Measurements from ENCODE around the gene ZNF579.

The ZNF579 gene

DNA sequence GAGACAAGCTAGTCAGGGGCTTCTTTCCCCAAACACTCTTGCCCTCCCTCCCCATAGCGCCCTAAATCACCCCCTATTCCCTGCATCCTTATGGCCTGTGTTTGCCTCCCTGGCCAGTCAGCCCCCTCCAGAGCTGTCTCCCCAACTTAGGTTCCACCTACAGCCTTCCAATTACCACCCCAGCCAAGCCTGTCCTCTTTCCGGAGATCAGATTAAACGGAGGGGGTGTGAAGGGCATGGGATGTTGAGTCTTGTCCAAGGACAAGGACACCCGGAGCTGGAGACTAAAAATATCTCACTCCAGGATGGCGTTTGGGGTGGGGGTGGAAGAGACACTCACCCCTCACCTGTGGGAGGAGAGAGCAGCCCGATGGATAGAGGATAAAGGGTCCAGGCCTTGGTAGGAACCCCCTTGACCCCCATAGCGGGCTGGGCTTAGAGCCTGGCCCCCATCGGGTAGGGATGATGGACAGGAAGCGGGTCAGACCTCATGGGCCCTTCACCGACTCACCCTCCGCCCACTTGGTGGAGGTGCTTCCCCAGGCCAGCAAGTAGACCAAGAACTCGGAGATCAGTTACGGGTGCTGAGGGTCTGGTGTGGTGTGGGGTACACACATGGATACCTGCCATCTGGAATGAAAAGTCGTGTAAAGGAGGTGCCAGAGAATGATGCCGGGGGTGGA is 30.8 kb upstream of the ZNF579 start:
- no peak for DNase-seq

DNA sequence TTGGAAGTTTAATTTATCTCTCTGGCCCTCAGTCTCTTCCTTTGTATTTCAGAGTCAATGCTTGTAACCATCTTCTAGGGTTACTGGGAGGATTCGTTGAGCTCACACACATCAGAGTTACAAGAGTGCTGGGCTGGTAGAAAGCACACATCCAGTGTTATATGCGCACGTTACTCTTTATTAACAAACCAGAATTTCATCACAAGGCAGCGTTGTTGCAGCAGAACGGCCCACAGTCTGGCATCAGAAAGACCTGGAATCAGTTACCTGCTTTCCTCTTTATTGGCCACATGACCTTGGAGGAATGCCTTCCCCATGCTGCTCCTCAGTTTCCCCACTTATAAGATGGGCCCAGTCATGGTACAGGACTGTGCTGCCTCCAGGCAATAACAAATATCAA is 28.7 kb upstream of the ZNF579 start:
- DNase-seq = no peak

DNA sequence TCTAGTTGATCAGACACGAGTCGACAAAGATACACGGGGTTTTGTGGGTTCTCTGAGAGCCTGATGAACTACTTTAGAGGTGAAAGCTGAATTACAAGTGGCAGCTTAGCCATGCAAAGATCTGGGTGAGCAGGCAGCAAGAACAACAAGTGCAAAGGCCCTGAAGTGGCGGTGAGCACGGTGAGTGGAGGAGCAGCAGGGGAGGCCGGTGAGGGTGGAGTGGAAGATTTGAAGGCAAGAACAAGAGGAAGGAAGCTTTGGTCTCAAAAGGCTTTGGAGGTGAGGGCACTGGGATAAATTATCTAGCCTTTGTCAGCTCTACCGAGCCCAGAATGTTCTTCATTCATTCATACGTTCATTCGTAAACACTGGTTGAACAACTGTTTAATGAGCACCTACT is 26.2 kb upstream of the ZNF579 start:
- DNase-seq = no peak

DNA sequence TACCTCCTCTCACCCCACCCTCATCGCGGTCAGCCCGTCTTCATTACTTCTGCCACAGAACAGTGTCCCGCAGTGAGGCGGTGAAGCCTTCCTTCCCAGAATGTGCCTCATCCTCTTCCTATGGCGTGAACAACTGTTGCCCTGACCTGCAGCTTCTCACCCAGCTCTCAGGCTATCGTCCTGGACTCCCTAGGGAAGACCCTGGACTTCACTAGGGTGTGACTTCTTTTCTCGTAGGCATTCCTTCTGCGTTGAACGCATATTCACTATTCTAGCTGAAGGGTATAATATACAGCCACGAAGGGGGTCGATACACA is 25.8 kb upstream of the ZNF579 start:
- DNase-seq = no peak

GRCh38 chr19:55605637-55606470 is 25.2 kb upstream of the ZNF579 start, which contains the start of gene ZNF865:
TSS of gene ZNF865 (plus strand) at chr19:55605647. CDS start at chr19:55613619, 7,972 bp downstream.
- DNase-seq = peak; percentile 60

GRCh38 chr19:55605207-55605636 is 24.6 kb upstream of the ZNF579 start:
- DNase-seq = peak; percentile 98

GRCh38 chr19:55603581-55604292 is 23.1 kb upstream of the ZNF579 start:
- no peak for DNase-seq

GRCh38 chr19:55603115-55603514 is 22.5 kb upstream of the ZNF579 start:
- no peak for DNase-seq

DNA sequence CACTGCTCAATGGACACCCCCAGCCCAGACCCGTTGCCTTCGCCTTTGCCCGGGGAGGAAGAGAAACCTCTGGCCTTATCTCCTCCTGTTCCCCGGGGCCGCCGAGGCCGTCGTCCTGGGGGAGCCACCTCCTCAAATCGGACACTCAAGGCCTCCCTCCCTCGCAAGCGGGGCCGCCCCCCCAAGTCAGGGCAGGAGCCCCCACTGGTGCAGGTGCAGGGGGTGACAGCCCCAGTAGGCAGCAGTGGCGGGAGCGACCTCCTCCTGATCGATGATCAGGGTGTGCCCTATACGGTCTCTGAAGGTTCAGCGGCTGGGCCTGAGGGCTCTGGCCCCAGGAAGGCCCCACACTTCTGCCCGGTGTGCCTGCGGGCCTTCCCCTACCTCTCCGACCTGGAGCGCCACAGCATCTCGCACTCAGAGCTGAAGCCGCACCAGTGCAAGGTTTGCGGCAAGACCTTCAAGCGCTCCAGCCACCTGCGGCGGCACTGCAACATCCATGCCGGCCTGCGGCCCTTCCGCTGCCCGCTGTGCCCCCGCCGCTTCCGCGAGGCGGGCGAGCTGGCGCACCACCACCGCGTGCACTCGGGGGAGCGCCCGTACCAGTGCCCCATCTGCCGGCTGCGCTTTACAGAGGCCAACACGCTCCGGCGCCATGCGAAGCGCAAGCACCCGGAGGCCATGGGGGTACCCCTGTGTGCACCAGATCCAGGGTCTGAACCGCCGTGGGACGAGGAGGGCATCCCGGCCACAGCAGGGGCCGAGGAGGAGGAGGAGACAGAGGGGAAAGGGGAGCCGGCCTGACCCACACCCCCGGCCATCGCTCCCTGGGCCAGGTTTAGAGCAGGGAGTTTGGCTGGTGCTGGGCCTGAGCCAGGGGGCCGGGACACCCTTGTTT is 21.7 kb upstream of the ZNF579 start:
- no peak for DNase-seq

DNA sequence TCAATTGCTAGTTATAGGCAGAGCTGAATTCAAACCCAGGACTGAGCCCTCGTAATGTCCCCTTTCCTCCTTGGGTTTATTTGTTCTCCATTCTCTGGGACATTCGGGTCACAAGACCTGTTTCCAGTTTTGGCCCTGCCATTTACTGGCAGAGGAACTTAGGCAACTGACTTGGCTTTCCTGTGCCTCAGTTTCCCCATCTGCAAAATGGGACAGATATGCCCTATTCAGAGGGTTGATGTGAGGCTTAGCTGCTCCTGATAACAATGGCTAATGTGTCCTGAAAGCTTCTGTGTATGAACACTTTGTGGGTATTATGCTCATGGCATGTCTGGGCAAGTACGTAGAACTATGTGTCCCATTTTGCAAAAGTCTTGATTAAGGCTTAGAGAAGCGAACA is 20.4 kb upstream of the ZNF579 start:
- DNase-seq = no peak

GRCh38 chr19:55600662-55601028 is 20.0 kb upstream of the ZNF579 start:
- DNase-seq = no peak

DNA sequence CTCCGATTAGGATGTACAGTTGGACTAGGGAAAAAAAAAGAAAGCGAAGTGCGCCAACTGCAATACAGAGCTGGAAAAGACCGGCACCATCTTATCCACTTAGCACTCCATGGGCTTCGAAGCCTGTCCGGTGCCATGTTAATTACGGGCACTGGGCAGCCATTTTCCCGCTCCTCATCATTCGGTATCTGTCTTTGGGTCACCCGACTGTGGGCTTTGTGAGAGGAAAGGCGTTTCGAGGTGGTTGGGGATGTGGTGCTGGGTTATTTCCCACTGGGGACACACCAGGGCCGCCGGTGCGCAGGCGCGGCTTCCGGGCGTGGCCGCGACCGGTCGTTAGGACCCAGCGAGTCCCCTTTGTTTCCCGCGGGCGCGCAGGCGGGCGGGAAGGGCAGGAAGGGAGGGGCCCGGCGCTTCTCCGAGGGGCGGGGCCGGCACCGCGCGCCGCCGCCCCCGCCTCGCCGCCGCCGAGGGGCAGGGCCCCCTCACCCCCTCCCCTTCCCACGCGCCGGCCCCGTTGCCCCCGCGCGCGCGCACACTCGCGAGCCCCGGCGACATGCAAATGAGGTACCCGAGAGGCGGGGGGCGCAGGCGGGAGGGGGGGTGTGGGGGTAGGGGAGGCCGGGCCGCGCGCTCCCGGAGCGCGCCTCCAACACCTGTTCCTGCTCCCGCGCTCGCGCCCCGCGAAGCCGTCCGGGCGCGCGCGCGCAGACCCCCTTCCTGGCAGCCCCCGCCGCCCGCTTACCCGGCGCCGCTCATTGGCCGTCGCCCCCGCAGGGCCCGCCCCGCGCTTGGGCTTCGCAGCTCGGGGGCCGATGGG is 19.4 kb upstream of the ZNF579 start, which contains the start of gene ZNF524:
Gene ZNF524, plus strand, starts transcription at position 447 of the 820 bp plus-strand sequence. CDS start 1,825 bp downstream, outside the sequence.
- peak; percentile 96 for DNase-seq

DNA sequence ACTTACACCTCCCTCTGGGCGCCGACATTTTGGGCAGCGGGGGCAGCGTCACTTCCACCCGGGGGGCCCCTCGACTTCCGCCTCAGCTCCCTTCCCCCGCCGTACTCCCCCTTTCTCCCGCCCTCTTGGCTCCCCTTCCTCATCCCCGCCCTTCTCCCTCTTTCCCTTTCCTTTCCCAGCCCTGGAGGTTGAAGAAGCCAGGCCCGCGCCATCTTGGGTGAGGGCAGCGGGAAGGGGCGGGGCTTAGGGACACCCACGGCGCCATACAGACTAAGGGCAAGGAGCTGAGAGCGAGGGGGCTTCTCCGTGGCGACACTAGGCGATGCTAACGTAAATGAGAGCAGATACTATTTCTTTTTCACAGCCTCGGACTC is 18.8 kb upstream of the ZNF579 start, which contains the start of gene FIZ1:
Gene FIZ1, minus strand, starts transcription at position 50 of the 374 bp plus-strand sequence. CDS start 1,652 bp downstream, outside the sequence.
- DNase-seq = peak; percentile 99

DNA sequence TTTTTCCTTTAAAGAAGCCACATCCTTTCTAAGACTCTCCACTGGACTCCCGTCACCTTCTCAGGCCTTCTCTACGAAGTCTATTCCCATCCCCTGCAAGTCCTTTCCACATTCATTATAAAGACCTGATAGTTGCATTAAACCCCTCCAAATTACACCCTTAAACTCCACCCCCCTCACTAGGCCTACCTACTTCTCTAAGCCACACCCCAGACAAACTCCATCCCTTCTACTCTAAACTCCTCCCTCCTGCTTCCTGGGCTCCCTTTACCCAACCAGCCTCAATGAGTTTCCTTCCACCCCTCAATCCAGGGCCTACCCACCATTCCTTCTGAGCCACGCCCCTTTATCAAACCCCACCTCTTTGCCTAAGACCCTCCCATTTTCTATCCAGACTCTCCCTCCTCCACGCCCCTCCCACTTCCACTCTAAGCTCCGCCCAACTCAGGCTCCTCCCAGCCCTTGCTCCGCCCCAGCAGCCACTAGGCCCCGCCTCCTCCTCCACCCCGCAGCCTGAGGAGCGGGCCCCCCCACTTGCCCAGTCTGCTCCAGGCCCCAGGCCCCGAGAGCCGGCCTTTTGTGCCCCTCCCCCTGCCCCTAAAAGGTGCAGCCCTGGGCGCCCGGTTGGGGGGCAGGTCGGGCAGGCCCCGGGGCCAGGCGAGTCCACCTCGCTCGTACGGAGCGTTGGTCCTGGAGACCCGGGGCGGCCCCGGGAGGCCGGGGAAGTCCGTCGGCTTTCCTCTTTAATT is 18.2 kb upstream of the ZNF579 start:
- peak; percentile 88 for DNase-seq

GRCh38 chr19:55598034-55598433 is 17.4 kb upstream of the ZNF579 start:
- DNase-seq = no peak

DNA sequence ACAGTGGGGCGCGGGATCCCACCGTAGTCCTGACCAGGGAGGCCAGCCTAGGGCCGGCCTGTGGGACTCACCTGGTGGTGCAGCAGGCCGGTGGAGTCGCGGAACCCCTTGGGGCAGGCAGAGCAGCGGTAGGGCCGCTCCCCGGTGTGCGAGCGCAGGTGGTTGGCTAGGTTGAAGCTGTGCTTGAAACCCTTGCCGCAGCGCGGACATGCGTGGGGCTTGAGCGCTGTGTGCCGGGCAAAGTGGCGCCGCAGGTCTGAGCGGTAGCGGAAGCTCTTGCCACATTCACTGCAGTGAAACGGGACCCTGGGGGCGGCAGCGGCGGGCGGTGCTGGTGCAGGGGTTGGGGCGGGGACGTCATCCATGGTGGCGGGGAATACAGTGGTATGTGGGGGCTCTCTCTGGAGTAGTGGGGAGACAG is 16.9 kb upstream of the ZNF579 start:
- DNase-seq = no peak

- DNase-seq = no peak
Observed at GRCh38 chr19:55596304-55596703, 15.7 kb upstream of the ZNF579 start.

DNA sequence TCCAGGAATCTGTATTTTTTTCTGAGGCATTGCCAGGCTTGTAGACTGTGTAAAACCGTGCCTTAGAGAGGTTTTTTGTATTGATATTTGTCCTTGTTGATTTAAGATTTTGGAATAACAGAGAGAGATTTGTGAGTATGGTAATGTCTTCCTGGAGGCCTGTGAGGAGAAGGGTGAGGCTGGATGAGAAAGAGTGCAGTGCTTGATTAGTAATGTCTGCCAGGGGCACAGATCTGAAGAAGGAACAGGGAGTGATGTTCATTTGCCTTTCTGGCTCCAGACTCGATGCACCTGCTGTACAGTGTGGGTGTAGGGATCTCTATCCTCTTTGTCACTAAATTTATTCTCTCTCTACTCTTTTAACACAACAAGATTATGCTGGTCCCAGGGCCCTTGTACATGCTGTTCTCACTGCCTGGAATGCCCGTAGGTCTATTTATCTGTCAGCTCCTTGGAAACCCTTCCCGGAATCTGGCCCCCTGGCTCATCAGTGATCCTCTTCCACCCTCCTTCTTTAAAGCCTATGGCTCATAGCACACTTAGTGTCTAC is 14.4 kb upstream of the ZNF579 start:
- no peak for DNase-seq

GRCh38 chr19:55593096-55593772 is 12.6 kb upstream of the ZNF579 start:
- DNase-seq = no peak
